Loucy (cell line): ENCODE measurements around the gene RPS6KA2.

Experiments used
- H2AFZ ChIP-seq: fragments of 200-600 bp; sonication (generic); 2 replicates; pipeline ENCODE4 v1.6.0; 2016; ENCODE audit warnings: antibody characterized with exemption, mild to moderate bottlenecking, low read length, moderate library complexity
- H3F3A ChIP-seq: fragments of 200-600 bp; 2 replicates; pipeline ENCODE4 v1.6.0; 2016; ENCODE audit warnings: antibody characterized with exemption, low read depth, mild to moderate bottlenecking
- H3K27me3 ChIP-seq: fragments of 200-600 bp; sonication (generic); 2 replicates; pipeline ENCODE4 v1.6.1; 2014; ENCODE audit warnings: low read length, mild to moderate bottlenecking; ENCODE audit not compliant: insufficient read depth, poor library complexity, severe bottlenecking
- H3K36me3 ChIP-seq: fragments of 200-600 bp; sonication (generic); 2 replicates; pipeline ENCODE4 v1.6.1; 2016; ENCODE audit warnings: low read length; ENCODE audit not compliant: insufficient read depth
- H3K4me1 ChIP-seq: fragments of 200-600 bp; sonication (generic); 2 replicates; pipeline ENCODE4 v1.5.1; 2014; ENCODE audit warnings: low read length, mild to moderate bottlenecking; ENCODE audit not compliant: insufficient read depth, poor library complexity, severe bottlenecking
- H3K4me2 ChIP-seq: fragments of 200-600 bp; sonication (generic); 2 replicates; pipeline ENCODE4 v1.6.0; 2014; ENCODE audit warnings: antibody characterized with exemption, low read length, low read depth, mild to moderate bottlenecking; ENCODE audit not compliant: poor library complexity, severe bottlenecking
- H3K4me3 ChIP-seq: fragments of 200-600 bp; sonication (generic); 2 replicates; pipeline ENCODE4 v1.5.1; 2014; ENCODE audit warnings: low read length, mild to moderate bottlenecking, mixed read lengths; ENCODE audit not compliant: poor library complexity, severe bottlenecking
- H3K79me2 ChIP-seq: fragments of 200-600 bp; sonication (generic); 2 replicates; pipeline ENCODE4 v1.6.1; 2014; ENCODE audit warnings: low read length; ENCODE audit not compliant: insufficient read depth
- H3K9ac ChIP-seq: fragments of 200-600 bp; sonication (generic); 2 replicates; pipeline ENCODE4 v1.6.0; 2014; ENCODE audit warnings: mild to moderate bottlenecking, low read depth, low read length, moderate library complexity; ENCODE audit not compliant: poor library complexity, severe bottlenecking
- H3K9me2 ChIP-seq: fragments of 200-600 bp; sonication (generic); replicated peaks from 2 replicates; pipeline ENCODE4 v1.6.1; 2016; ENCODE audit warnings: low read depth, low read length, mixed read lengths
- H3K9me3 ChIP-seq: fragments of 200-600 bp; sonication (generic); 2 replicates; pipeline ENCODE4 v1.6.1; 2014; ENCODE audit warnings: mild to moderate bottlenecking, antibody characterized with exemption, low read length, low read depth; ENCODE audit not compliant: insufficient read depth
- H4K20me1 ChIP-seq: fragments of 200-600 bp; sonication (generic); 2 replicates; pipeline ENCODE4 v1.6.0; 2014; ENCODE audit warnings: antibody characterized with exemption, low read length, mild to moderate bottlenecking; ENCODE audit not compliant: insufficient read depth, poor library complexity, severe bottlenecking
- CTCF ChIP-seq: fragments of 200-600 bp; sonication (generic); conservative IDR thresholded peaks from 2 replicates; pipeline ENCODE4 v1.5.1; 2014; ENCODE audit warnings: mild to moderate bottlenecking, antibody characterized with exemption, low read length
- EZH2phosphoT487 ChIP-seq: fragments of 200-600 bp; IDR thresholded peaks from 2 replicates; pipeline ENCODE4 v1.6.1; 2018; ENCODE audit warnings: antibody characterized with exemption, mild to moderate bottlenecking, moderate library complexity, borderline replicate concordance

Gene RPS6KA2

DNA sequence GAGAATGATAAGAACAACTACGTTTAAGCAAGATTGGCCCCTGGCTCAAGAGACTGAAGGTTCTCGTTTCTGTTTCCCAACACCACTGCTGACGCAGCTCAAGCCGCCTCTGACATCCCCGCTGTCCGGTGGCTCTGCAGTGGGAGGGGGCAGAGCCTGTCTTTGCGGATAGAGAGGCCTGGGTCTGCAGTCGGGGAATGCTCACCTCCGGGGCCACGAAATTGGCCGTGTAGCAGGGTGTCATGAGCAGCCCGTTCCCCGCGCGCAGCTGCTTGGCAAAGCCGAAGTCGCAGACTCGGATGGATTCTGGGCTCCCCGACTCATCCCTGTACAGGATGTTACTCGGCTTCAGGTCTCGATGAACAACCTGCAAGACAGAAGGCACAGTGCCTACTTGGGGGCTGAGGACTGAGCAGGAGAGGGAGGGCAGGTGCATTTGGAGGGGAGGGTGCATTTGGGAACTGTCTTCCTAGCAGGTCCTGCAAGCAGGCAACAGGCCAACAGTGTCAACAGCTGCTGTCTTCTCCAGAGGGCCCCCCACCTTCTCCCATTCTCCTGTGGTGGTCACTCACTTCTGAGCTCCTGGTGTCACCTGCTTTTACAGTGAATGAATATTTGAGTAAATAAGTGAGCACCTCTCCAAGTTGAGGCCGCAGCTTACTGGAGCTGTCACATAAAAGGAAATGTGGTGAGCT is 203.9 kb downstream of the RPS6KA2 start:
- Histone ChIP-seq H3K4me1 (peaks cover 32% of the 10 kb centered on the region), H2AFZ (no peak overlapping the region), H3K4me2 (no peak overlapping the region), H3K79me2 (no peaks in the 10 kb centered on the region), H3K36me3 (no peaks in the 10 kb centered on the region), H3F3A (peaks cover 12% of the 10 kb centered on the region; the same call in 1 of the 2 replicates), H3K27me3 (no peaks in the 10 kb centered on the region), H3K9me2 (no peaks in the 10 kb centered on the region), H3K9me3 (no peaks in the 10 kb centered on the region), H4K20me1 (no peaks in the 10 kb centered on the region), H3K9ac (no peak overlapping the region), H3K4me3 (no peak overlapping the region)
- no peak for TF ChIP-seq CTCF
- TF ChIP-seq EZH2phosphoT487, result no peak

- Histone ChIP-seq H3K9me2 (no peaks in the 10 kb centered on the region), H4K20me1 (no peaks in the 10 kb centered on the region)
Observed at GRCh38 chr6:166422201-166422940, 204.7 kb downstream of the RPS6KA2 start.

DNA sequence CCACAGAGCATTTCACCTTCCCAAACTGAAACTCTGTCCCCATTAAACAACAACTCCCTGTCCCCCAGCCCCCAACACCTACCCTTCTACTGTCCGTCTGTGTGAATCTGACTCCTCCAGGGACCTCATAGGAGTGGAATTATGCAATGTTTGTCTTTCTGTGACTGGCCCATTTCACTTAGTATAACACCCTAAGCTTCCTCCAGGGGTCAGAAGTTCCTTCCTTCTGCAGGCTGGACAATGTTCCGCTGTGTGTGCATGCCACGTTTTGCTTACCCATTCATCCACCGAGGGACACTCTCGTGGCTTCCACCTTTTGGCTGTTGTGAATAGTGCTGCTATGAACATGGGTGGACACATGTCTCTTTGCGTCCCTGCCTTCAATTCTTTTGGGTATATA is 206.7 kb downstream of the RPS6KA2 start:
- Histone ChIP-seq H3K9ac (peak overlapping the region; percentile 61), H3K79me2 (no peaks in the 10 kb centered on the region), H3K4me3 (no peak overlapping the region), H3K4me1 (peaks cover 61% of the 10 kb centered on the region), H3K9me3 (no peaks in the 10 kb centered on the region), H4K20me1 (no peaks in the 10 kb centered on the region), H3K4me2 (peak overlapping the region; percentile 66), H3K27me3 (no peaks in the 10 kb centered on the region), H3F3A (peaks cover 12% of the 10 kb centered on the region; the same call in 1 of the 2 replicates), H3K36me3 (no peaks in the 10 kb centered on the region), H2AFZ (no peak overlapping the region), H3K9me2 (no peaks in the 10 kb centered on the region; the same call in 1 of the 2 replicates)
- peak; percentile 46 for TF ChIP-seq CTCF
- TF ChIP-seq EZH2phosphoT487, result no peak

More at GRCh38 chr6:166422201-166422940, 204.7 kb downstream of the RPS6KA2 start:
- H3K4me3 ChIP-seq, result no peak overlapping the region
- H3K4me2 ChIP-seq, result no peak overlapping the region
- no peak for TF ChIP-seq CTCF
- no peaks in the 10 kb centered on the region for H3K36me3 ChIP-seq
- no peak overlapping the region for H2AFZ ChIP-seq
- no peak overlapping the region for H3K9ac ChIP-seq
- peaks cover 12% of the 10 kb centered on the region; the same call in 1 of the 2 replicates for H3F3A ChIP-seq
- H3K4me1 ChIP-seq, result peaks cover 41% of the 10 kb centered on the region
- H3K9me3 ChIP-seq, result no peaks in the 10 kb centered on the region
- H3K79me2 ChIP-seq, result no peaks in the 10 kb centered on the region
- H3K27me3 ChIP-seq, result no peaks in the 10 kb centered on the region
